Measurements from ENCODE around the gene PMEPA1.

The PMEPA1 gene

DNA sequence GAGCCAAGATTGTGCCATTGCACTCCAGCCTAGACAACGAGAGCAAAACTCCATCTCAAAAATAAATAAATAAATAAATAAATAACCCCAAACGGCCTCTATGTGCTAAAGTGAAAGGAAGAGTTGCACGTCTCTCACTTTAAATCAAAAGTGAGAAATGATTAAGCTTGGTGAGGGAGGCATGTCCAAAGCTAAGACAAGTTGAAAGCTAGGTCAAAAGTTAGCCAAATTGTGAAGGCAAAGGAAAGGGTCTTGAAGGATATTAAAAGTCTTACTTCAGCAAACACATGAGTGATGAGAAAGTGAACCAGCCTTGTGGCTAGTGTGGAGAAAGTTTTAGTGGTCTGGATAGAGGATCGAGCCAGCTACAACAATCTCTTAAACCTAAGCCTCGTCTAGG, 103.9 kb downstream of the PMEPA1 start:
- CTCF ChIA-PET = no interaction called here
- POLR2A ChIA-PET = no interaction called here
- no peak for DNase-seq (ENCODE audit: extremely low spot score)
- TF ChIP-seq TARDBP (IDR thresholded peaks at IDR 0.05) (no peak), L3MBTL2 (conservative IDR thresholded peaks at IDR 0.05) (no peak), HDGF (IDR thresholded peaks at IDR 0.05; ENCODE audit: borderline replicate concordance) (no peak), ARNT (IDR thresholded peaks at IDR 0.05) (no peak), FOXA1 (IDR thresholded peaks at IDR 0.05) (no peak), CTBP1 (IDR thresholded peaks at IDR 0.05; ENCODE audit: borderline replicate concordance) (no peak), FOXM1 (IDR thresholded peaks at IDR 0.05; ENCODE audit: borderline replicate concordance) (no peak), SP1 (IDR thresholded peaks at IDR 0.05) (no peak), BHLHE40 (IDR thresholded peaks at IDR 0.05; ENCODE audit: borderline replicate concordance) (no peak), ELF4 (IDR thresholded peaks at IDR 0.05) (no peak), NFRKB (IDR thresholded peaks at IDR 0.05) (no peak), LEF1 (IDR thresholded peaks at IDR 0.05; ENCODE audit: borderline replicate concordance) (no peak), ZNF384 (IDR thresholded peaks at IDR 0.05) (no peak), FOXK2 (IDR thresholded peaks at IDR 0.05) (no peak), PKNOX1 (IDR thresholded peaks at IDR 0.05) (no peak), SUZ12 (IDR thresholded peaks at IDR 0.05) (no peak)

DNA sequence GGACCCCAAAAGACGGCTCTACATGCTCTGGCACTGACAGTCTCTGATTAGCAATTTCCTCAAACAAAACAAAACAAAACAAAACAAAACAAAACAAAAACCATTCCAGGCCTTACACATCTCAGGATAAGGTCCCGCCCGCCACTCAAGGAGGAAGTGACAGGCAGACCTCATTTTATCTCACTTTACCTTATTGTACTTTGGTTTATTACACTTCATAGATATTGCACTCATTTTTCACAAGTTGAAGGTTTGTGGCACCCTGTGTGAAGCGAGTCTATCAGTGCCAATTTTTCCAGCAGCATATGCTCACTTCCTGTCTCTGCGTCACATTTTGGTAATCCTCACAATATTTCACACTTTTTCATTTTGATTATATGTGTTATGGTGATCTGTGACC, 104.8 kb downstream of the PMEPA1 start:
- TF ChIP-seq ZNF384 (IDR thresholded peaks at IDR 0.05) (no peak), TARDBP (IDR thresholded peaks at IDR 0.05) (no peak), L3MBTL2 (conservative IDR thresholded peaks at IDR 0.05) (no peak), ARNT (IDR thresholded peaks at IDR 0.05) (no peak), NFRKB (IDR thresholded peaks at IDR 0.05) (no peak), PKNOX1 (IDR thresholded peaks at IDR 0.05) (no peak)
- CTCF ChIA-PET = no interaction called here
- POLR2A ChIA-PET = no interaction called here

DNA sequence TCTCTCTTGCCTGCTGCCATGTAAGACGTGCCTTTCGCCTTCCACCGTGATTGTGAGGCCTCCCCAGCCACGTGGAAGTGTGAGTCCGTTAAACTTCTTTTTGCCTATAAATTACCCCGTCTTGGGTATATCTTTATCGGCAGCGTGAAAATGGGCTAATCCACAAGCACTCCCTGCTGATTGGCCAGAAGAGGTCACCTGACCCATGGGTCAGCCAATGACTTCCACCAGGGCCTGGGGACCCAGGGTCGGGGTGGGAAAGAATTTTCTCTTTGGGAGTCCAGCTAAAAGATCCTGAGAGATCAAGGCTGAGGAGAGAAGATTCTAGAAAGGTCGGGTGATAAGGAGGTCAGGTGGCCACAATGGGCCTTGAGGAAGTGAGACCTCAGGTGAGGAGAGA, 106.7 kb downstream of the PMEPA1 start:
- TF ChIP-seq BHLHE40 (IDR thresholded peaks at IDR 0.05; ENCODE audit: borderline replicate concordance) = no peak
- no peak for DNase-seq (ENCODE audit: extremely low spot score)
- ChIA-PET CTCF (no interaction called here), POLR2A (no interaction called here)

More for the DNA sequence above, 104.8 kb downstream of the PMEPA1 start:
- DNase-seq (ENCODE audit: extremely low spot score) = no peak

DNA sequence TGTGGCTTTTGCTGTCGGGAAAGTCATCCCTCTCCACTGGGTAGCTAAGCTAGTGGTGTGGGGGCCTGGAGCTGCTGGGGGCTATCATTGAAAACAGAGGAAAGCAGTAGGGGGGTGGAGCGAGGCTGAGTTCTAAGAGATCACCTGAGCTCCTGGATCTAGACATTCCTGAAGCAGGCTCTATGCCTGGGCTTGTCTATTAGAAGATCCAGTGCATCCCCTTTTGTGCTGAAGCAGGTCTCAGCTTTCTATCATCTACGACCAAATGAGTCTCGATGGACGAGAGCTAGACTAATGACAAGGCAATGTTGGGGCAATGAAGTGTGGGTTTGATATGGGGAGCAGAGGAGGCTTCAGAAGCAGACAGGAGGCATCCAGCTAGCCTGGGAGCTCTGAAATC, 108.1 kb downstream of the PMEPA1 start:
- DNase-seq (ENCODE audit: extremely low spot score) = no peak
- ChIA-PET POLR2A (no interaction called here), CTCF (interaction anchor here (1.0 kb wide), 1 partner anchor 16 kb away, joined by 4 read pairs; no protein-coding TSS in a partner anchor)
- no peak for TF ChIP-seq FOXK2 (IDR thresholded peaks at IDR 0.05)

DNA sequence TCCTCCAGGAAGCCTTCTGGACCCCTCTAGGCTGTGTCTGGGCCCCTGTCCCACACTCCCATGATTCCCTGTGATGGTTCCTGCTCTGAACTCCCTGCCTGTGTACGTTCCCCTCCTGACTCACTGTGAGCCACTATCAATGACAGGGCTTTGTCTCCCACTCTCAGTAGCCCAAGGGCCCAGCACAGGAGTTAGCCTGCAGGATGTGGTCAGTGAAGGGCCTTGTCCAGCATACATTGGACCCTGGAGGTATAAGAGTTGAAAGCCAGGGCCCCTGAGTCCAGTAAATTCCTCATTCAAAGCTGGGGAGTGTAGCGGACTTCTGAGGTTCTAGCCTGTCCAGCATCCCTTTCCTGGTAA, 108.6 kb downstream of the PMEPA1 start:
- POLR2A ChIA-PET = interaction anchor here (1.0 kb wide), 1 partner anchor 606 kb away, joined by 3 read pairs; no protein-coding TSS in a partner anchor
- no peak for TF ChIP-seq ZNF384 (IDR thresholded peaks at IDR 0.05)
- TF ChIP-seq TARDBP (IDR thresholded peaks at IDR 0.05) = no peak
- no peak for DNase-seq (ENCODE audit: extremely low spot score)
- CTCF ChIA-PET = no interaction called here

- CTCF ChIA-PET = interaction anchor here (1.1 kb wide), 1 partner anchor 78 kb away, joined by 3 read pairs; no protein-coding TSS in a partner anchor
- TF ChIP-seq FOXM1 (IDR thresholded peaks at IDR 0.05; ENCODE audit: borderline replicate concordance) = no peak
- no peak for TF ChIP-seq NFRKB (IDR thresholded peaks at IDR 0.05)
- no peak for TF ChIP-seq CTBP1 (IDR thresholded peaks at IDR 0.05; ENCODE audit: borderline replicate concordance)
- no peak for TF ChIP-seq TARDBP (IDR thresholded peaks at IDR 0.05)
- TF ChIP-seq ELF4 (IDR thresholded peaks at IDR 0.05) = no peak
- TF ChIP-seq LEF1 (IDR thresholded peaks at IDR 0.05; ENCODE audit: borderline replicate concordance) = no peak
- no peak for TF ChIP-seq ZNF384 (IDR thresholded peaks at IDR 0.05)
- no peak for TF ChIP-seq HDGF (IDR thresholded peaks at IDR 0.05; ENCODE audit: borderline replicate concordance)
- no peak for TF ChIP-seq SP1 (IDR thresholded peaks at IDR 0.05)
- no peak for TF ChIP-seq FOXA1 (IDR thresholded peaks at IDR 0.05)
- no peak for TF ChIP-seq FOXK2 (IDR thresholded peaks at IDR 0.05)
- no peak for TF ChIP-seq L3MBTL2 (conservative IDR thresholded peaks at IDR 0.05)
- no peak for TF ChIP-seq SUZ12 (IDR thresholded peaks at IDR 0.05)
- no peak for TF ChIP-seq ARNT (IDR thresholded peaks at IDR 0.05)
- TF ChIP-seq BHLHE40 (IDR thresholded peaks at IDR 0.05; ENCODE audit: borderline replicate concordance) = no peak
- TF ChIP-seq PKNOX1 (IDR thresholded peaks at IDR 0.05) = no peak
- no peak for DNase-seq (ENCODE audit: extremely low spot score)
- POLR2A ChIA-PET = interaction anchor here (1.0 kb wide), 1 partner anchor 607 kb away, joined by 3 read pairs; no protein-coding TSS in a partner anchor
Observed at GRCh38 chr20:57600320-57601210, 109.2 kb downstream of the PMEPA1 start.

GRCh38 chr20:57598491-57598890, 111.3 kb downstream of the PMEPA1 start:
- TF ChIP-seq FOXM1 (IDR thresholded peaks at IDR 0.05; ENCODE audit: borderline replicate concordance) (no peak), BHLHE40 (IDR thresholded peaks at IDR 0.05; ENCODE audit: borderline replicate concordance) (no peak), FOXK2 (IDR thresholded peaks at IDR 0.05) (no peak), LEF1 (IDR thresholded peaks at IDR 0.05; ENCODE audit: borderline replicate concordance) (no peak), TARDBP (IDR thresholded peaks at IDR 0.05) (no peak), ELF4 (IDR thresholded peaks at IDR 0.05) (no peak), NFRKB (IDR thresholded peaks at IDR 0.05) (no peak), PKNOX1 (IDR thresholded peaks at IDR 0.05) (no peak), HDGF (IDR thresholded peaks at IDR 0.05; ENCODE audit: borderline replicate concordance) (no peak), SP1 (IDR thresholded peaks at IDR 0.05) (no peak), ZNF384 (IDR thresholded peaks at IDR 0.05) (no peak), ARNT (IDR thresholded peaks at IDR 0.05) (no peak), L3MBTL2 (conservative IDR thresholded peaks at IDR 0.05) (no peak), FOXA1 (IDR thresholded peaks at IDR 0.05) (no peak), CTBP1 (IDR thresholded peaks at IDR 0.05; ENCODE audit: borderline replicate concordance) (no peak), SUZ12 (IDR thresholded peaks at IDR 0.05) (no peak)
- DNase-seq (ENCODE audit: extremely low spot score) = no peak
- CTCF ChIA-PET = no interaction called here
- POLR2A ChIA-PET = no interaction called here

Measured in HEK293T (cell line).